ENCODE results near the gene PLVAP. TPM values are rescaled to one million over a fixed set of nuclear protein-coding genes. Genes with fewer than 3 reads are reported as not detected.
A peak's percentile ranks its signal among the peaks of the same experiment; 100 is the strongest.

The PLVAP gene
- total RNA-seq, 1 donor from 2014 or later = 0.72 TPM

GRCh38 chr19:17411801-17412200 is 34.7 kb upstream of the PLVAP start:
- Mint-ChIP-seq H3K4me1 (ENCODE audit: unreplicated experiment) (peaks cover 24% of the 10 kb centered on the region), H3K27ac (no peak overlapping the region), H3K36me3 (no peaks in the 10 kb centered on the region), H3K9me3 (no peaks in the 10 kb centered on the region), H3K27me3 (peaks cover 22% of the 10 kb centered on the region), H3K4me3 (no peak overlapping the region)
- no peak for DNase-seq (ENCODE audit: extremely low spot score, unreplicated experiment)
- TF ChIP-seq, protein P1, sequence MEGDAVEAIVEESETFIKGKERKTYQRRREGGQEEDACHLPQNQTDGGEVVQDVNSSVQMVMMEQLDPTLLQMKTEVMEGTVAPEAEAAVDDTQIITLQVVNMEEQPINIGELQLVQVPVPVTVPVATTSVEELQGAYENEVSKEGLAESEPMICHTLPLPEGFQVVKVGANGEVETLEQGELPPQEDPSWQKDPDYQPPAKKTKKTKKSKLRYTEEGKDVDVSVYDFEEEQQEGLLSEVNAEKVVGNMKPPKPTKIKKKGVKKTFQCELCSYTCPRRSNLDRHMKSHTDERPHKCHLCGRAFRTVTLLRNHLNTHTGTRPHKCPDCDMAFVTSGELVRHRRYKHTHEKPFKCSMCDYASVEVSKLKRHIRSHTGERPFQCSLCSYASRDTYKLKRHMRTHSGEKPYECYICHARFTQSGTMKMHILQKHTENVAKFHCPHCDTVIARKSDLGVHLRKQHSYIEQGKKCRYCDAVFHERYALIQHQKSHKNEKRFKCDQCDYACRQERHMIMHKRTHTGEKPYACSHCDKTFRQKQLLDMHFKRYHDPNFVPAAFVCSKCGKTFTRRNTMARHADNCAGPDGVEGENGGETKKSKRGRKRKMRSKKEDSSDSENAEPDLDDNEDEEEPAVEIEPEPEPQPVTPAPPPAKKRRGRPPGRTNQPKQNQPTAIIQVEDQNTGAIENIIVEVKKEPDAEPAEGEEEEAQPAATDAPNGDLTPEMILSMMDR (conservative IDR thresholded peaks at IDR 0.05) = no peak

- Mint-ChIP-seq H3K27me3 (peaks cover 11% of the 10 kb centered on the region), H3K4me3 (no peak overlapping the region), H3K4me1 (ENCODE audit: unreplicated experiment) (peaks cover 28% of the 10 kb centered on the region), H3K36me3 (no peaks in the 10 kb centered on the region), H3K9me3 (no peaks in the 10 kb centered on the region), H3K27ac (no peak overlapping the region)
- TF ChIP-seq, protein P1 (conservative IDR thresholded peaks at IDR 0.05) = no peak
- no peak for DNase-seq (ENCODE audit: extremely low spot score, unreplicated experiment)
Observed at GRCh38 chr19:17409990-17410389, 32.8 kb upstream of the PLVAP start.

DNA sequence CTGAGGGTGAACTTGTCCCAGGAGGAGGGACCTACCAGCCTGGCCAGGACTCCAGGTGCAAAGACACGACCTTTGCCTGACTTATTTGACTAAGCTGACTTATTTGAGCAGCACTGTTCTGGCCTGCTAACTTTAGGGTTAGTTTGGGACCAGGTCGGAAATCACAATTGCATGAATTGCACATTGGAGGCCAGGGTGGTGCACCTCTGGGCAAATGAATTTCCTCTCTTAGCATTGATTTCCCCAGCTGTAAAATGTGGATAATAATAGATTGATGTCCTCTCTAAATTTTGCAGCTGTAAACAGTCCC is 29.7 kb upstream of the PLVAP start:
- no peaks in the 10 kb centered on the region for H3K9me3 Mint-ChIP-seq
- H3K4me3 Mint-ChIP-seq = no peak overlapping the region
- H3K27me3 Mint-ChIP-seq = no peaks in the 10 kb centered on the region
- TF ChIP-seq, protein P1 (conservative IDR thresholded peaks at IDR 0.05) = no peak
- H3K4me1 Mint-ChIP-seq (ENCODE audit: unreplicated experiment) = peaks cover 15% of the 10 kb centered on the region
- peak overlapping the region; percentile 9 for H3K27ac Mint-ChIP-seq
- no peaks in the 10 kb centered on the region for H3K36me3 Mint-ChIP-seq
- DNase-seq (ENCODE audit: extremely low spot score, unreplicated experiment) = no peak

GRCh38 chr19:17406046-17406886 is 29.1 kb upstream of the PLVAP start:
- H3K27me3 Mint-ChIP-seq = peaks cover 4% of the 10 kb centered on the region
- peaks cover 11% of the 10 kb centered on the region for H3K4me1 Mint-ChIP-seq (ENCODE audit: unreplicated experiment)
- no peak overlapping the region for H3K4me3 Mint-ChIP-seq
- TF ChIP-seq, protein P1 (conservative IDR thresholded peaks at IDR 0.05) = no peak
- H3K9me3 Mint-ChIP-seq = no peaks in the 10 kb centered on the region
- no peak for DNase-seq (ENCODE audit: extremely low spot score, unreplicated experiment)
- no peaks in the 10 kb centered on the region for H3K36me3 Mint-ChIP-seq
- H3K27ac Mint-ChIP-seq = no peak overlapping the region

GRCh38 chr19:17405250-17406045 is 28.3 kb upstream of the PLVAP start, which contains the start of gene BST2:
Gene BST2 (minus strand): TSS chr19:17405630. CDS start chr19:17405575, 55 bp downstream.
- peaks cover 4% of the 10 kb centered on the region for H3K27me3 Mint-ChIP-seq
- H3K9me3 Mint-ChIP-seq = no peaks in the 10 kb centered on the region
- no peak for DNase-seq (ENCODE audit: extremely low spot score, unreplicated experiment)
- H3K4me1 Mint-ChIP-seq (ENCODE audit: unreplicated experiment) = peaks cover 11% of the 10 kb centered on the region
- H3K27ac Mint-ChIP-seq = no peak within 1 kb of the TSS
- no peak within 1 kb of the TSS for H3K4me3 Mint-ChIP-seq
- TF ChIP-seq, protein P1 (conservative IDR thresholded peaks at IDR 0.05) = no peak
- no peaks in the 10 kb centered on the region for H3K36me3 Mint-ChIP-seq
